GM19468 (cell line): Measurements from ENCODE around the gene TRIM36.

Source experiments
- ATAC-seq: cut with Tn5 transposase; IDR thresholded peaks from one replicate; pipeline ENCODE4 v1.9.1; 2021; ENCODE audit warnings: mild to moderate bottlenecking, moderate library complexity, moderate number of reproducible peaks; ENCODE audit not compliant: unreplicated experiment; ENCODE audit errors: extremely low read depth

TRIM36 gene

DNA sequence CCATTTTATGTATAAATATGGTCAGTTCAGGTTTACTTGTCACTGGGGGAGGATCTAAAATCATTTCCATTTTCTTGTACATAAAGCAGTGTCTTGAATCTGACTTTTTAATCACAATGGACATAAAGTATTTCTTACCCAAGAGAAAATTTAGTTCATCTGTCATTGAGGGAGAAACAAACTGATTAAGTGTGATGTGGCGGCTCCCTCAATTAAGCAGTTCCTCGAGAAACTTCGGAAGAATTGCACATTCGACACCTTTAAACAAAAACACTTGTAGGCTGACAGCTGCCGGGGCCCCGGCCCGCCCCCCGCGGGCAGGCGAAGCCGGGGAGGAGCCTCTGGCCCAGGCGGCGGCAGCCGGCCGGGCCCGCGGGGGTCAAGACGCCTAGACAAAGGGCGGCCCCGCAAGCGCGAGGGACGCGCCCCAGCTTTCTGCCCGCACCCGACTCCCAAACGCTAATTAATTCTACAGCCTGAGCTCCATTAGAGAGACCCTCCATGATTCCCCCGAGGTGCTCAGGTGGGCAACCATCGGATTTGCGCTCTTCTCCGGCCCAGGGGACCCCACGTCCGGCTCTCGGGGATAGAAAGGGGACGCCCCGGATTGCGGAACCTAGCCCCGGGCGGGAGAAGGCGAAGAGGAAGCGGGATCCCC, 750 bp downstream of the TRIM36 start:
- no peak for ATAC-seq

GRCh38 chr5:115166744-115167393, 2.8 kb downstream of the TRIM36 start:
- no peak for ATAC-seq

- ATAC-seq: no peak
Observed at GRCh38 chr5:115165790-115166189, 3.9 kb downstream of the TRIM36 start.

GRCh38 chr5:115160975-115161475, 8.7 kb downstream of the TRIM36 start:
- ATAC-seq: no peak

- ATAC-seq: no peak
Observed at GRCh38 chr5:115151208-115151805, 18.4 kb downstream of the TRIM36 start.

GRCh38 chr5:115150512-115150911, 19.2 kb downstream of the TRIM36 start:
- ATAC-seq: no peak

GRCh38 chr5:115147052-115147451, 22.7 kb downstream of the TRIM36 start:
- no peak for ATAC-seq

DNA sequence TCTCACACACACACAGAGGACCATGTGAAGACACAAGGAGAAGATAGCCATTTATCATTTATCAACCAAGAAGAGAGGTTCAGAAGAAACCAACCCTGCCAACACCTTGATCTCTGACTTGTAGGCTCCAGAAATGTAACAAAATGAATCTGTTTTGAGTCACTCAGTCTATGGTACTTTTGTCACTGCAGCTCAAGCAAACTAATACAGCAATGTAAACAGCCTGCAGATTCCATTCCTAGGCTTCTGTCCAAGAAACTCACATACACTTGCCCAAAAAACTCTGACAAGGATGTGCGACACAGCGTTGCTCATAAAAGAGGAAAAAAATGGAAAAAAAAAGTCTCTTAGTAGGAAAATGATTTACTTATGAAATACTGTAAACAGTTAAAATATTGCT, 33.4 kb downstream of the TRIM36 start:
- no peak for ATAC-seq

DNA sequence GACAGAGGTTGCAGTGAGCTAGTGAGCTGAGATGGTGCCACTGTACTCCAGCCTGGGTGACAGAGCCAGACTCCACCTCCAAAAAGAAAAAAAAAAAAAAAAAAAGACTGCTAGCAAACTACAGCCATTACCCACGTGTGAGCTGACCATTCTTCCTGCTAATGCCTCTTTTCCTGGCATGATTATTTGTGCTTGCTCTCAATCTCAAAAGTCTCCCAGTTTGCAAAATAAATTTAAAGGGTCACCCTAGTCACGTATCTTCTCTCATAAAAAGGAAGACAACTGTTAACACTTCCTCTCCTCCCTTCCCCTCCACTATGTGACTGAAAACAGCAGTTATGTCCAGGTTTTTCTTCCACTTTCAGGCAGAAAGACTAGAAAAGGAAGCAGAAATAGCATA, 37.2 kb downstream of the TRIM36 start:
- ATAC-seq: no peak

DNA sequence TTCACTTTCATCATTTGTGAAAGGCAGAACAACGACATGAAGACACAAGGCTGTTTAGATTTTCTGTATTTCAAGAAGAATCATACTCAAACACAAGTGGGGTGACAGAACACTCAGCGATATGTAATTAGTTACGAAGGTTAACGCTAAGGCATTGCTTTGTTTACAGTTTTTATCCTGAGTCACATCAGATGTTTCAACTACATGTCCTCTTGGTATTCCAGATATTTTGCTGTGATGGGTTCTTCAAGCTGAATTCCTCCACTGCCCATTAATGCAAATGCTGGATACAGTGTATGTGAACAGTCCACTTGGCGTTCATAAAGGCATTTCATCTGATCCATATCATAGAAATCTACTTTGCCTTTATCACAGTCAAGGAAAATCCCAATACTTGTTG, 43.4 kb downstream of the TRIM36 start:
- no peak for ATAC-seq

DNA sequence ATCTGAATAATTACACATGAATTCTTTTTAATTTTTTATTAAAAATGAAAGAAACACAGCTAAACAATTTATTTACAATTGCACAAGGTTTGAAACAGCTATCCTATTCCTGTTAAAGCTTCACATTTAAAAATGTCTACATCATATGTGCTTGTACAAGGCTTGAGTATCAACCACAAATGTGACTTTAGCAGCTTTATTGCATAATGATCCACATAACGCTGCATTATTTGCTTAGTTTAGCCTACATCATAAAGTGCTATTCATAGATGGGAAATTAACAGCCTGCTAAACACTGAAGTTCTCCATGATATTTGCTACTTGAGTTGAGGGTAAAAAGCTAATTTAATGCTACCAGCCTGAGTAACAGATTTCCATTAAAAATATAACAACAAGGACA, 45.0 kb downstream of the TRIM36 start:
- no peak for ATAC-seq

GRCh38 chr5:115116001-115116400, 53.7 kb downstream of the TRIM36 start:
- ATAC-seq: no peak

DNA sequence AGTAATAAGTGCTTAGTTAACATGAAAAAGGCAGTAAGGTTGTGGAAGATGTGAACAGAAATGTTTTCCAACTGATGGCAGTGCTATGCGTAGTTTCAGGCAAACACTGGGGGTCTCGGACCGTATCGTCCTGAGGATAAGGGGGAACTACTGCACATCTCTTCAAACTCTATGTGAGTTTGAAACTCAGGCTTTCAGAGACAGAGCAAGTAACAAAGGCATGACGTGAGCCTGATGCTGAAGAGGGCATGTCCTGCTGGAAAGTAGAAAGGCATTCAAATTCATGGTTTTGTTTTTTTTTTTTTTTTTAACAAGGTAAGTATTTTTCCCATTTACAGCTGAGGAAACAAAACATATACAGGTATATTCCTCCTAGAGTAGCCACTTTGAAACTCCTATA, 59.9 kb downstream of the TRIM36 start:
- no peak for ATAC-seq

DNA sequence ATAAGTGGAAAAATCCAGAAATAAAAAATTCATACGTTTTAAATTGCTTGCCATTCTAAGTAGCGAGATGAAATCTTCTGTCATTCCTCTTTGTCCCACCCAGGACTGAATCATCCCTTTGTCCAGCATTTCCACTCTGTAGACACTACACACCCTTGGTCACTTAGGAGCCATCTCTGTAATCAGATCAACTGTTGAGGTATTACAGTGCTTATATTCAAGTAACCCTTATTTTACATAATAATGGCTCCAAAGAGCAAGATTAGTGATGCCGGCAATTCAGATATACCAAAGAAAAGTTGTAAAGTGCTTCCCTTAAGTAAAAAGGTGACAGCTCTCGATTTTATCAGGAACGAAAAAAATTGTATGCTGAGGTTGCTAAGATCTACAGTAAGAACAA, 60.4 kb downstream of the TRIM36 start:
- no peak for ATAC-seq

GRCh38 chr5:115100319-115100955, 69.3 kb downstream of the TRIM36 start:
- no peak for ATAC-seq

DNA sequence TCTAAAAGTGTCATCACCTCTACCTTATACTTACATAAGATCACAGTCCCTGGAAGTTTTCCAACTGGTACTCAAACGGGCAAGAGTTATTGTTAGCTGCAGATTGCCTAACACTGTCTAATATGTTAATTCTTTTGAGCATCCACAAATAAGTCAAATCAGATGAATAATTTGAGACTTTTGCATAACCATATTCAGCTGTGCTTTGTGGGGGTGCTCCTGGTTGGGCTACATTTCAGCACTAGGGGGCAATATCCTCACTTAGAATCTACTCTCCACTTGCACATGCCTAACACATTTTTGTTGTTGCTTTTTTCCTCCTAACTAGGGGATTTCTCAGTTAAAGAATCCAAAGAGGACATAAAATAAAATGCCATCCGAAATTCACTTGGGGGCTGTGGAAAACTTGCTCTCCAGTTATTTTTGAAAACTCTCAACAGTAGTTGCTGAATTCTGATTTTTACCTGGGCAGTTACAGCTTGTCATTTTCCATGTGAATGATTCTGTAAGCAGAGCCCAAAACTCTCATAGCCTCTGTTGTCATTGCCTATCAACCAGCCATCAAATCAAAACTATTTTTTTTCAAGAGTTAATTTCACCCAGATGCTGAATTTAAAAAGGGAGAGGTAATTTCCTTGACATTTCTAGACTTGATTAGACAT, 71.5 kb downstream of the TRIM36 start:
- ATAC-seq: peak; percentile 49

DNA sequence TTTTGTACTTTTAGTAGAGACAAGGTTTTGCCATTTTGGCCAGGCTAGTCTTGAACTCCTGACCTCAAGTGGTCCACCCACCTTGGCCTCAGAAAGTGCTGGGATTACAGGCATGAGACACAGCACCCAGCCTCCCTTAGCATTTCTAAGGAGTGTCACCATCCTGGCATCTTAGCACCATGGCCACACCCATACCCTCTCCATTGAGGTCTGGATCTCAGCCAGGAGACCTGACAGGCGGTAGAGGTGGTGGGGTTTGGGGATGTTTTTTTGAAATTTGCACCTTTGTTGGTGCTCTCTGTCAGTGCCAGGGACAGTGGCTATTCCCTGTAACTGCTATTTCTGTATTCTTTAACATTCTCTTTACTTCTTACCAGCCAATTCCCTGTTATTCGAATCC, 72.5 kb downstream of the TRIM36 start:
- no peak for ATAC-seq

DNA sequence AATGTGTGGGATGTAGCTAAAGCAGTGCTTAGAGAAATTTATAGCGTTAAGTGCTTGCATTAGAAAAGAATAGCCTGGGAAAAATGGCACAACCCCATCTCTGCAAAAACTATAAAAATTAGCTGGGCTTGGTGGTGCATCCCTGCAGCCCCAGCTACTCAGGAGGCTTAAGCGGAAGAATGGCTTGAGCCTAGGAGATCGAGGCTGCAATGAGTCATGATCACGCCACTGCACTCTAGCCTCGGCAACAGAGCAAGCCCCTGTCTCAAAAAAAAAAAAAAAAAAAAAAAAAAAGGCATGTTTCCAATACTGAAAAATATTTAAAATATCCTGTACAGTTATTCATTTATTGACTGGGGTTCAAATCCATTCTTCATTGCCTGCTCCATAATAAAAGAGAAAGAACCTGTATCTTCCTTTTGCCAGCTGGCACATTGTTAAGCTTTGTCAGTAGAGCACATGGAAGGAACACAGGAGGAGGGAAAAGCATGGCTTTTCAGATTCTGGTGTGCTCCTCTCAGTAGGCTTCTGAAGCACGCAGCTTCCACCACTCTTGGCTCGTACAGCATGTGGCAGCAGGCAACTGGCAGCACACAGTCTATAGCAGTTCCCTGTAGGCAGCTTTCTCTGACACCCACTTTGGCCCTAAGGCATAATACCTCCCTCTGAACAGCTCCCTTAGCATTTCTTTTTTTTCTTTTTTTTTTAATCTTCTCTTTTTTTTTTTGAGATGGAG, 73.5 kb downstream of the TRIM36 start:
- no peak for ATAC-seq

GRCh38 chr5:115087951-115088350, 81.8 kb downstream of the TRIM36 start:
- no peak for ATAC-seq

GRCh38 chr5:115086473-115086872, 83.2 kb downstream of the TRIM36 start:
- ATAC-seq: no peak
